ENCODE data around the gene COX4I1.

GRCh38 chr16:85753976-85754375, 45.5 kb upstream of the COX4I1 start:
- no peak for TF ChIP-seq CTCF (conservative IDR thresholded peaks at IDR 0.05; ENCODE audit: low read length)
- no peak for TF ChIP-seq EZH2phosphoT487 (IDR thresholded peaks at IDR 0.05; ENCODE audit: borderline replicate concordance)

All from Loucy (cell line).